Natural killer cell (primary cell): ENCODE measurements around the gene LRRN4. TPM values are rescaled to one million over a fixed set of nuclear protein-coding genes. Genes with fewer than 3 reads are reported as not detected.

Experiments
- ATAC-seq, 3 donors: fragments of 150-1000 bp in 2 of 3; fragments of 200-7000 bp in 1 of 3; cut with Tn5 transposase; 1 replicate in 1 of 3; 2 replicates in 2 of 3; pipeline ENCODE4 v1.10.0; 2021; ENCODE audit warnings: mild to moderate bottlenecking in 2 of 3, moderate library complexity in 2 of 3
- DNase-seq, 2 donors: peaks; one replicate each; pipeline versions ENCODE4 v3.0.0 to v3.0.0-alpha.2; 2013 to 2021; ENCODE audit warnings: mixed read lengths in 1 of 2
- H3K27ac ChIP-seq: one replicate; pipeline ENCODE4 v1.5.1; 2013; ENCODE audit warnings: mild to moderate bottlenecking, low read length
- H3K27me3 ChIP-seq: one replicate; pipeline ENCODE4 v1.6.1; 2013; ENCODE audit warnings: low read length; ENCODE audit not compliant: control insufficient read depth, insufficient read depth
- H3K36me3 ChIP-seq: one replicate; pipeline ENCODE4 v1.6.1; 2013; ENCODE audit warnings: low read length; ENCODE audit not compliant: control insufficient read depth, insufficient read depth
- H3K4me1 ChIP-seq: one replicate; pipeline ENCODE4 v1.6.1; 2013; ENCODE audit warnings: low read length; ENCODE audit not compliant: control insufficient read depth, insufficient read depth
- H3K4me3 ChIP-seq: one replicate; pipeline ENCODE4 v1.5.1; 2013; ENCODE audit warnings: low read length
- H3K9me3 ChIP-seq: one replicate; pipeline ENCODE4 v1.6.1; 2013; ENCODE audit warnings: low read length; ENCODE audit not compliant: control insufficient read depth, insufficient read depth
- H3K27ac Mint-ChIP-seq, 2 donors: one replicate each; pipeline ENCODE4 v1.8.0; 2022; ENCODE audit warnings: mild to moderate bottlenecking in 2 of 2, mixed read lengths in 2 of 2, moderate library complexity in 1 of 2
- H3K27me3 Mint-ChIP-seq, 2 donors: one replicate each; pipeline ENCODE4 v1.8.0; 2022; ENCODE audit warnings: low read depth in 2 of 2, mixed read lengths in 2 of 2
- H3K36me3 Mint-ChIP-seq: one replicate; pipeline ENCODE4 v1.8.0; 2022; ENCODE audit warnings: mixed read lengths
- H3K4me1 Mint-ChIP-seq, 2 donors: one replicate each; pipeline ENCODE4 v1.8.0; 2022; ENCODE audit warnings: mixed read lengths in 2 of 2
- H3K4me3 Mint-ChIP-seq: one replicate; pipeline ENCODE4 v1.8.0; 2022; ENCODE audit warnings: mild to moderate bottlenecking, moderate library complexity, mixed read lengths
- H3K9me3 Mint-ChIP-seq, 2 donors: one replicate each; pipeline ENCODE4 v1.8.0; 2022; ENCODE audit warnings: mixed read lengths in 2 of 2
- WGBS: methylation state at CpG from one replicate; pipeline ENCODE4 v1.1.7; 2013; ENCODE audit warnings: missing lambda C conversion rate; ENCODE audit not compliant: insufficient coverage; 5-methylcytosine and 5-hydroxymethylcytosine counted together
- intact Hi-C: fragments of 100-400 bp; cut with micrococcal nuclease; formaldehyde crosslinking; loops from one replicate; pipeline ENCODE4 v1.14.2; 2022
- total RNA-seq, 4 donors: library from RNA; stranded (reverse); fragments of 120-200 nt in 1 of 4; gene quantifications; one replicate each; pipeline versions ENCODE4 v1.2.3 to v1.2.4, GENCODE V29; 2013 to 2022
- TF ChIP-seq, protein P1 (sequence below): fragments of 200-600 bp; IDR thresholded peaks from one replicate; pipeline ENCODE4 v1.8.0; 2022; ENCODE audit warnings: antibody characterized with exemption

The LRRN4 gene
- total RNA-seq, 3 donors from 2014 or later (not counting 1 experiment from before 2014, with no cell fraction given), result not detected

DNA sequence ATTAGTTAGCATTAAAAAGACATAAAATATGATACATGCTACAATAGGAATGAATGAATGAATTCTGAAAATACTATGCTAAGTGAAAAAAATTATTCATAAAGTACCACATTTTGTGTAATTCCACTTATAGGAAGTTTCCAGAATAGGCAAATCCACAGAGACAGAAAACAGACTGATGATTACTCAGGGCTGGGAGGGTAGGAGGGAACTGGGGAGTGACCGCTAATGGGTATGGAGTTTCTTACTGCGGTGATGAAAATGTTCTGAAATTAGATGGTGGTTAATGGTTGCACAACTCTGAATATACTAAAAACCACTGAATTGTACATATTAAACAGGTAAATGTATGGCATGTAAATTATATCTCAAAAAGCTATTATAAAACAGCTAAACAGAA is 46.4 kb upstream of the LRRN4 start:
- H3K27me3 ChIP-seq, result peaks cover 2% of the 10 kb centered on the region
- H3K36me3 ChIP-seq, result no peaks in the 10 kb centered on the region
- Mint-ChIP-seq H3K27ac (no peak overlapping the region), H3K36me3 (no peaks in the 10 kb centered on the region), H3K4me1 (no peaks in the 10 kb centered on the region), H3K9me3 (no peaks in the 10 kb centered on the region), H3K4me3 (no peak overlapping the region), H3K27me3 (peaks cover 3 to 17% of the 10 kb centered on the region in 2 donors)
- intact Hi-C loops, result no loop called here
- no peaks in the 10 kb centered on the region for H3K9me3 ChIP-seq
- 90% methylated on average over 1 of the region's 2 CpGs for WGBS
- ATAC-seq (no peak), DNase-seq (no peak)
- H3K27ac ChIP-seq, result no peak overlapping the region
- H3K4me1 ChIP-seq, result no peaks in the 10 kb centered on the region
- TF ChIP-seq, protein P1, sequence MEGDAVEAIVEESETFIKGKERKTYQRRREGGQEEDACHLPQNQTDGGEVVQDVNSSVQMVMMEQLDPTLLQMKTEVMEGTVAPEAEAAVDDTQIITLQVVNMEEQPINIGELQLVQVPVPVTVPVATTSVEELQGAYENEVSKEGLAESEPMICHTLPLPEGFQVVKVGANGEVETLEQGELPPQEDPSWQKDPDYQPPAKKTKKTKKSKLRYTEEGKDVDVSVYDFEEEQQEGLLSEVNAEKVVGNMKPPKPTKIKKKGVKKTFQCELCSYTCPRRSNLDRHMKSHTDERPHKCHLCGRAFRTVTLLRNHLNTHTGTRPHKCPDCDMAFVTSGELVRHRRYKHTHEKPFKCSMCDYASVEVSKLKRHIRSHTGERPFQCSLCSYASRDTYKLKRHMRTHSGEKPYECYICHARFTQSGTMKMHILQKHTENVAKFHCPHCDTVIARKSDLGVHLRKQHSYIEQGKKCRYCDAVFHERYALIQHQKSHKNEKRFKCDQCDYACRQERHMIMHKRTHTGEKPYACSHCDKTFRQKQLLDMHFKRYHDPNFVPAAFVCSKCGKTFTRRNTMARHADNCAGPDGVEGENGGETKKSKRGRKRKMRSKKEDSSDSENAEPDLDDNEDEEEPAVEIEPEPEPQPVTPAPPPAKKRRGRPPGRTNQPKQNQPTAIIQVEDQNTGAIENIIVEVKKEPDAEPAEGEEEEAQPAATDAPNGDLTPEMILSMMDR, result no peak
- no peak overlapping the region for H3K4me3 ChIP-seq

DNA sequence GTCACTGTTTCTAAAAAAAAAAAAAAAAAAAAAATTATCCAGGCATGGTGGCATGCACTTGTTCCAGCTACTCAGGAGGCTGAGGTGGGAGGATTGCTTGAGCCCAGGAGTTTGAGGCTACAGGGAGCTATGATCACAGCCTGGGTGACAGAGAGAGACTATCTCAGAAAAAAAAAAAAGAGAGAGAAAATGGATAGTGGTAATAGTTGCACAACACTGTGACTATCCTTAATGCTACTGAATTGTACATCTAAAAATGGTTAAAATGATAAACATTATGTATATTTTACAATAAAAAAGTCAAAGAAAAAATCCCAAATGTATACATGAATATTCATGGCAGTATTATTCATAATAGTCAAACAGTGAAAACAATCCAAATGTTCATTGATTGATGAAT is 46.0 kb upstream of the LRRN4 start:
- TF ChIP-seq, protein P1, result no peak
- Mint-ChIP-seq H3K27me3 (peaks cover 3 to 15% of the 10 kb centered on the region in 2 donors), H3K4me3 (no peak overlapping the region), H3K27ac (no peak overlapping the region), H3K4me1 (no peaks in the 10 kb centered on the region), H3K36me3 (no peaks in the 10 kb centered on the region), H3K9me3 (no peaks in the 10 kb centered on the region)
- DNase-seq, result no peak
- H3K4me1 ChIP-seq, result no peaks in the 10 kb centered on the region
- no peak for ATAC-seq
- H3K27me3 ChIP-seq, result peaks cover 2% of the 10 kb centered on the region
- H3K9me3 ChIP-seq, result no peaks in the 10 kb centered on the region
- intact Hi-C loops, result no loop called here
- H3K27ac ChIP-seq, result no peak overlapping the region
- no peak overlapping the region for H3K4me3 ChIP-seq
- no peaks in the 10 kb centered on the region for H3K36me3 ChIP-seq

DNA sequence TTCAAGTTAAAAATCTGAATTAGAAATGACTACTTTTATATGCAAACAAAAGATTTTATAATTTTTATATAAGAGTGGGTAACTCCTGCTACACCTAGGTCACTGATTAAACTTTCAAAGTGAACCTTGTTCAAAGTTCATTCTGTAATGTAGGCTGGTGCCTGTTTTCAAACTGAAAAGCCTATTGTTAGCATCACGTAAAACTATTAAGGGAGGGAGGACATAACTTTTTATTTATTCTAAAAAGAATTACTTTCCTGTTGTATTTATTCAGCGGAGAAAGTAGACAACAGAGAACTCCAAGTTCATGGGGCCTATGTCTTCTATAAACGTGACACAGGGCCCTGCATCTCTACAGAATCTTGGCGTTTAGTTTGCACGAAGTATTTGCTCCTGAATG is 41.5 kb upstream of the LRRN4 start:
- ATAC-seq (no peak), DNase-seq (no peak)
- Histone ChIP-seq H3K9me3 (no peaks in the 10 kb centered on the region), H3K36me3 (no peaks in the 10 kb centered on the region), H3K27me3 (no peaks in the 10 kb centered on the region), H3K4me3 (no peak overlapping the region), H3K4me1 (no peaks in the 10 kb centered on the region), H3K27ac (no peak overlapping the region)
- Mint-ChIP-seq H3K27me3 (peaks cover 5 to 8% of the 10 kb centered on the region in 2 donors), H3K4me1 (no peaks in the 10 kb centered on the region), H3K9me3 (no peaks in the 10 kb centered on the region), H3K27ac (no peak overlapping the region), H3K36me3 (no peaks in the 10 kb centered on the region), H3K4me3 (no peak overlapping the region)
- intact Hi-C loops, result no loop called here
- TF ChIP-seq, protein P1, result no peak
- 84% methylated on average over 3 of the region's 5 CpGs for WGBS

DNA sequence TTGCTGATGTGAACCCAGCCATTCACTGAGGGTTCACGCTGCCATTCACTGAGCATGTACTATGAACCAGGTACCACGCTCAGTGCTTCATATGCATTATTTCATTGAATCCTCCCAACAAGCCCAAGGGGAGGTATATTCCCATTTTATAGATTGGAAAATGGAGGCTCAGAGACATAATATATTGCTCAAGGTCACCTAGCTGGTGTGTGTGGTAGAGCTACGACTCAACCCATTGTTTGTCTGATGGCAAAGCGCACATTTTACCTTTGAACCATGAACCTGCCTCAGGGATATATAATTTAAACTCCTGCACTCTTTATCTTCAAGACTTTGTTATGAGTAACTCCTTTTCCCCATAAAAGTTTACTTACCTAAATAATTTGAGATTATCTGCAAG is 40.7 kb upstream of the LRRN4 start:
- no peaks in the 10 kb centered on the region for H3K36me3 ChIP-seq
- no peak overlapping the region for H3K4me3 ChIP-seq
- DNase-seq (no peak), ATAC-seq (no peak)
- H3K27me3 ChIP-seq, result no peaks in the 10 kb centered on the region
- Mint-ChIP-seq H3K27ac (no peak overlapping the region), H3K9me3 (no peaks in the 10 kb centered on the region), H3K27me3 (peaks cover 8 to 11% of the 10 kb centered on the region in 2 donors), H3K4me1 (no peaks in the 10 kb centered on the region), H3K4me3 (no peak overlapping the region), H3K36me3 (no peaks in the 10 kb centered on the region)
- no peak overlapping the region for H3K27ac ChIP-seq
- intact Hi-C loops, result no loop called here
- H3K9me3 ChIP-seq, result no peaks in the 10 kb centered on the region
- WGBS, result 90% methylated on average over 3 of the region's 4 CpGs
- TF ChIP-seq, protein P1, result no peak
- H3K4me1 ChIP-seq, result no peaks in the 10 kb centered on the region
